ENCODE results near the gene COL2A1.

GRCh38 chr12:48002414-48002730 is 1.9 kb downstream of the COL2A1 start:
- TF ChIP-seq POLR2AphosphoS5 (IDR thresholded peaks at IDR 0.05), result no peak
- TF ChIP-seq, protein P1, sequence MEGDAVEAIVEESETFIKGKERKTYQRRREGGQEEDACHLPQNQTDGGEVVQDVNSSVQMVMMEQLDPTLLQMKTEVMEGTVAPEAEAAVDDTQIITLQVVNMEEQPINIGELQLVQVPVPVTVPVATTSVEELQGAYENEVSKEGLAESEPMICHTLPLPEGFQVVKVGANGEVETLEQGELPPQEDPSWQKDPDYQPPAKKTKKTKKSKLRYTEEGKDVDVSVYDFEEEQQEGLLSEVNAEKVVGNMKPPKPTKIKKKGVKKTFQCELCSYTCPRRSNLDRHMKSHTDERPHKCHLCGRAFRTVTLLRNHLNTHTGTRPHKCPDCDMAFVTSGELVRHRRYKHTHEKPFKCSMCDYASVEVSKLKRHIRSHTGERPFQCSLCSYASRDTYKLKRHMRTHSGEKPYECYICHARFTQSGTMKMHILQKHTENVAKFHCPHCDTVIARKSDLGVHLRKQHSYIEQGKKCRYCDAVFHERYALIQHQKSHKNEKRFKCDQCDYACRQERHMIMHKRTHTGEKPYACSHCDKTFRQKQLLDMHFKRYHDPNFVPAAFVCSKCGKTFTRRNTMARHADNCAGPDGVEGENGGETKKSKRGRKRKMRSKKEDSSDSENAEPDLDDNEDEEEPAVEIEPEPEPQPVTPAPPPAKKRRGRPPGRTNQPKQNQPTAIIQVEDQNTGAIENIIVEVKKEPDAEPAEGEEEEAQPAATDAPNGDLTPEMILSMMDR (IDR thresholded peaks at IDR 0.05), result no peak
- TF ChIP-seq POLR2A (IDR thresholded peaks at IDR 0.05), result no peak

Measured in stomach (tissue), 4 donors.